ENCODE data around the gene FOXN3.

DNA sequence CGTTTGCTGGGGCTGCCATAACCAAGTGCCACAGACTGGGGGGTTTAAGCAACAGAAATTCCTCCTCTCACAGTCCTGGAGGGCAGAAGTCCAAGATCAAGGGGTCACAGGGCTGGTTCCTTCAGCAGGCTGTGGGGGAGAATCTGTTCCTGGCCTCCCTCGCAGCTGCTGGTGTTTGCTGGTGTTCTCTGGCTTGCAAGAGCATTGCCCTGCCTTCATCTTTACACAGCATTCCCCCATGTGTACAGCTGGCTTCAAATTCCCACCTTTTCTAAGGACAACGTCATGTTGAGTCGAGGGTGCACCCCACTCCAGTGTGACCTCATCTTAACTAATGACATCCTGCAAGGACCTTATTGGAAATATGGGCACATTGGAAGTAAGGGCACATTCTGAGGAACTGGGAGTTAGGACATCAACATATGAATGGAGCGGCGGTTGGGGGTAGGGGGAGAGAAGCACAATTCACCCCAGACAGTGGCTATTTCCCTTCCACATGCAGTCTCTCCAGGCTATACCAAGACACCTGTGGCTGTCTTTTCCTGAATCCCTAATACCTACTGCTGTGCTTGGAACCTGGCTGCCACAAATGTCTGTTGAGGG is 123.6 kb downstream of the FOXN3 start:
- TF ChIP-seq EZH2 (IDR thresholded peaks at IDR 0.05; ENCODE audit: borderline replicate concordance, insufficient read depth, low read length, poor library complexity, severe bottlenecking): no peak
- TF ChIP-seq, protein P1, sequence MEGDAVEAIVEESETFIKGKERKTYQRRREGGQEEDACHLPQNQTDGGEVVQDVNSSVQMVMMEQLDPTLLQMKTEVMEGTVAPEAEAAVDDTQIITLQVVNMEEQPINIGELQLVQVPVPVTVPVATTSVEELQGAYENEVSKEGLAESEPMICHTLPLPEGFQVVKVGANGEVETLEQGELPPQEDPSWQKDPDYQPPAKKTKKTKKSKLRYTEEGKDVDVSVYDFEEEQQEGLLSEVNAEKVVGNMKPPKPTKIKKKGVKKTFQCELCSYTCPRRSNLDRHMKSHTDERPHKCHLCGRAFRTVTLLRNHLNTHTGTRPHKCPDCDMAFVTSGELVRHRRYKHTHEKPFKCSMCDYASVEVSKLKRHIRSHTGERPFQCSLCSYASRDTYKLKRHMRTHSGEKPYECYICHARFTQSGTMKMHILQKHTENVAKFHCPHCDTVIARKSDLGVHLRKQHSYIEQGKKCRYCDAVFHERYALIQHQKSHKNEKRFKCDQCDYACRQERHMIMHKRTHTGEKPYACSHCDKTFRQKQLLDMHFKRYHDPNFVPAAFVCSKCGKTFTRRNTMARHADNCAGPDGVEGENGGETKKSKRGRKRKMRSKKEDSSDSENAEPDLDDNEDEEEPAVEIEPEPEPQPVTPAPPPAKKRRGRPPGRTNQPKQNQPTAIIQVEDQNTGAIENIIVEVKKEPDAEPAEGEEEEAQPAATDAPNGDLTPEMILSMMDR (IDR thresholded peaks at IDR 0.05; ENCODE audit: poor library complexity, severe bottlenecking): no peak

Data from neural cell (in vitro differentiated cells).